ACHN (cell line): ENCODE results near the gene GNPDA1.

Source experiments
- DNase-seq: peaks from one replicate; pipeline ENCODE4 v3.0.0-alpha.2; 2015
- in situ Hi-C: cut with HindIII; loops from 2 replicates; pipeline ENCODE4 v1.10.0; 2017; ENCODE audit warnings: low sequenced_read_pairs, low pct_ligation_motif_present, low pct_unique_long_range_greater_than_20kb

GNPDA1 gene

DNA sequence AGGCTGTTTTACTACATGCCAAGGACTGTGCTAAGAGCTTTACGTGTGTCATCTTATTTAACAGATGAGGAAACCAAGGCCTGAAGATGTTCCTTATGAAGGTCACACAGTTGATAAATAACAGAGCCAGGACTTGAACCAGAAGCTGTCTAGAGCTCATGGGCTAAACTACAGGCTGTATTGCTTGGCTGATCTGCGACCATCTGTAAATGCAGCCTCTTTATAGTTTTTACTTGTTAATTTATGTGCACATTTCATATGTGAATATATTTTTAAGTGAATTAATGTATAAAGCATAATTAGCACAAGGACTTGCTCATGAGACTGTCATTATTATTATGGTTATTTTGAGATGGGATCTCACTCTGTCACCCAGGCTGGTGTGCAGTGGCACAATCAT is 19.3 kb upstream of the GNPDA1 start:
- in situ Hi-C loops = no loop called here
- no peak for DNase-seq

DNA sequence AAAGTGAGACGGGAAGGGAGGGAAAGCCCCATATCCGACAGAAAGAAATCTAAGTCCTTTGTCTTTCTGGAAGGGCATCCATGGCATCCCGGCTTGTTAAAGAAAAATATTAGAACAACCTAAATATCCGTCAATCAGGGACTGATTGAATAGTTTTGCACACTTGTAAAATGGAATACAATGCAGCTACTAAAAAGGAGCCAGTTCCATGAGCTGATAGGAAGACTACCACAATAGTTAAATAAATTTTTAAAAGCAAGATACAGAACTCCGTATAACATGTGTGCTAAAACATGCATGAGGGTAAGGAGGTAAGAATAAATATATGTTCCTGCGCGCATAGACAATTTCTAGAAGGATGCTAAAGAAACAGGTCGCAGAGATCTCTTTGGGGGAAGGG is 12.8 kb upstream of the GNPDA1 start:
- in situ Hi-C loops = no loop called here
- DNase-seq = no peak

DNA sequence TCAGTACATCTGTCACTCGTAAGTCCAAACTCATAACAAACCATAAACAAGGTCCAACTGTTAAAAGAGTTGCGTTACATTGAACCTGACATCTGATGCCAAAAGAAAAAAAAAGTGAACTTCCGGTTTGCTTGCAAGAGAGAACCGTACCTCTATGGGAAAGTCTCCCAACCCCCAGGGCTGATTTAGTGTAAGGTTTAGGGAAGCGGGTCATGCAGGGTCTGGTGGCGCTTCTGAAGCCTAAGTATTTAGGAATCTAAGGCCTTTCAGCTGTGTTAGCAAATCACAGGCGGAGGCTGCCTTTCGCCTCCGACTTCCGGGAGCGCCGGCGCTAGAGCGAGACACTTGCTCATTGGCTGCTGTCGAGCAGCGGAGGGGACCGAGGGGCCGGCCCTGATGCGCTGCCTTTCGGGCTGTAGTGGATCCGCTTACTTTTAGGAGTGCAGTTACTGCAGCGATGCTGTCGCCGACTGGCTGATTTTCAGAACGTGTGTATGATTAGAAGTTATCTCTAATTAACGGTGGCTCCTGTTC is 12.0 kb upstream of the GNPDA1 start:
- in situ Hi-C loops = no loop called here
- peak; percentile 84 for DNase-seq

DNA sequence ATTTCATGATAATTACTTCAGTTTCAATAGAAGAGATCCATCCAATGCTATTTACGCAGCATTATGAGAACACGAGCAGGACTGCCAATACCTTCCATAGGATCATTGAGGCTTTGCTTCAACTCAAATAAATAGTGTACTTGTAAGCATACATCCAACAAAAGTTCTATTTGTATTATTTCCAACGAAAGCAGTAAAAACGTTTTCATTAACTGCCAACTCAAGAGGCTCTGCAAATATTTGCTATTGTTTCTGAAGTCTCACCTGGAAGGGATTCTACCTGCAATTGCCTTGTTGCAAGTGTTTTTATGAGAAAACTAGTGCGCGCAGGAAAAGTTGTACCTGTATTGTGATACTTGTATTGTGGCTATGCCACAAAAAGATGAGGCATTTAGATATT is 11.0 kb upstream of the GNPDA1 start:
- in situ Hi-C loops = no loop called here
- DNase-seq = no peak

DNA sequence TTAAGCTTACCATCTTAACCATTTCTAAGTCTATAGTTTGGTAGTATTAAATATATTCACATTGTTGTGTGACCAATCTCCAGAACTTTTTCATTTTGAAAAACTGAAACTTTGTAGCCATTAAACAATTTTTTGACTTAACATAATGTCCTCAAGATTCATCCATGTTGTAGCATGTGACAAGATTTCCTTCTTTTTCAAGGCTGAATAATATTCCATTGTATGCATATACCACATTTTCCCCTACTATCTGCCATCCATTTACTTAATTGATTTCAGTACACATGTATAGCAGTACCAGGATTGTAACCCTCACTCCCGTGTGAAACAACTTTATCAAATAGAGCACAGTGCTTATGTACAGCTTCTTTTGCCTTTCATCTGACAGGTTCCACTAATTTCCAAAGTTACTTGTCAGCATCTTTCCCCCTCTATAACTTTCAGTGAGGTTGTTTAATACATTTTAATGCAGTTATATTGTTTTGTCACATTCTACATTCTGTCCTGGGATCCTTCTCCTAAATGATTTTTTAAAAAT is 7.4 kb upstream of the GNPDA1 start:
- DNase-seq = no peak
- in situ Hi-C loops = no loop called here

DNA sequence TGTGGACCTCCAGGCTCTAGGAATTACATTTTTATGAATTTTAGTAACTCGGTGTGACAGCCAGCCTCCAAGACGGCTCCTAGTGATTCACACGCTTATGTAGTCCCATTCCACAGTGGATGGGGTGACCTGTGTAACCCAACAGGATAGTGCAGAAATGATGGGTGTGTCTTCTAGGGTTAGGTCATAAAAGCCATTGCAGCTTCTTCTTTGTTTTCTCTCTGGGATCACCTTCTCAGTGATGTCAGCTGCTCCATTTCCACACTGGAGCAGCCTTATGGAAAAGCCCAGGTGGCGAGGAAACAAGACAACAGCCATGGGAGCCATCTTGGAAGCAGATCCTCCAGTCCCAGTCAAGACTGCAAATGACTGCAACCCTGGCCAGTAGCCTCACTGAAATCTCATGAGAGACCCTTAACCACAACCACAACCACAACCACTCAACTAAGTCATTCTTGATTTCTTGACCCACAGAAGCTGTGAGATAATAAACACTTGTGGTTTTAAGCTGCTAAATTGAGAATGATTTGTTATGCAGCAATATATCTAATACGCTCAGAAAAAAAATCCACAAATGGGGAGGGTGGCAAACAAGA is 5.1 kb upstream of the GNPDA1 start:
- no peak for DNase-seq
- in situ Hi-C loops = no loop called here

DNA sequence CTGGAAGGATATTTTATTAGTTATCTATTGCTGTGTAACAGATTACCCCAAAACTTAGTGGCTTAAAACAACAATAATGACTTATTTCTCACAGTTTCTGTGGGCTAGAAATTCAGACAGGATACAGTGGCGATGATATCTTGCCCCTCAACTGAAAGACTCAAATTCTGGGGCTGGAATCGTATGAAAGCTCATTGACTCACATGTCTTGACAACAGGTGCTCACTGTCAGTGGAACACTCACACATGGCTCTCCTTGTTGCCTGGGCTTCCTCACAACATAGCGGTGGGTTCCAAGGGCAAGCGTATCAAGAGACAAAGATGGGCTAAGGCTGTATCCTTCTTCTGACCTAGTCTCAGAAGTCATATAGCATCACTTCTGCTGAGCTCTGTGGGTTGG is 3.7 kb upstream of the GNPDA1 start:
- in situ Hi-C loops = no loop called here
- DNase-seq = no peak

DNA sequence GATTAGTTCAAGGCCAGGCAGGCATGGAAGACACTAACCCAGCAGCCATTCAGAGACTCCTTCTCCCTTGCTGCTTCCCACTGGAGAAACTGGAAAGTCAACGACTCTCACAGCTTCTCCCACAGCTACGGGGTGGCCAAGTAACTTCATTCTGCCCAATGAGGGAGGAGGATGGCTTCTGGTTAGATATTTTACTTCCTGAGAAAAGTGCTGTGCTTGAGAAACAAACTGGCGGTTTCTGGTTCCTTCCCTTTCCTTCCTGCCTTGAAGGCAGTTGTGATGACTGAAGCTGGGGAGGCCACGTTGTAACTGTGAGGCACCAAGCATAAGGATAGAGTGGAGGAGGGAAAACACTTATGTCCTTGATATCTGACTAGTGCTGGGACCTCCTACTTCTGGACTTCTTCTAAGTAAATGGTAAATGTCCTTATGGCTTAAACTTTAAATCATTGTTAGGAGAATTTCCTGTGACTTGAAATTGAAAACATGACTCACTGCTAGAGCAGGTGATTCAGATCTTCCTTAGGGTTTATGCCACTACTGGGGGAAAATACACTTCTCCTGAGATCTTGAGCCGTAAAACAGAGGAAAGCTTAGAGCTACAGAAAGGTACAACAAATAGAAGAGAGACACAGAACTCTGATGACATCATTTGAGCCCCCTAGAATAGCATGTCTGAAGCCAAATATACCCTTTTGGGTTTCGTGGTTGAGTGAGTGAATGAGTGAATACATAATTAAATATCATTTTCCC is 3.1 kb upstream of the GNPDA1 start:
- in situ Hi-C loops = no loop called here
- DNase-seq = peak; percentile 64

DNA sequence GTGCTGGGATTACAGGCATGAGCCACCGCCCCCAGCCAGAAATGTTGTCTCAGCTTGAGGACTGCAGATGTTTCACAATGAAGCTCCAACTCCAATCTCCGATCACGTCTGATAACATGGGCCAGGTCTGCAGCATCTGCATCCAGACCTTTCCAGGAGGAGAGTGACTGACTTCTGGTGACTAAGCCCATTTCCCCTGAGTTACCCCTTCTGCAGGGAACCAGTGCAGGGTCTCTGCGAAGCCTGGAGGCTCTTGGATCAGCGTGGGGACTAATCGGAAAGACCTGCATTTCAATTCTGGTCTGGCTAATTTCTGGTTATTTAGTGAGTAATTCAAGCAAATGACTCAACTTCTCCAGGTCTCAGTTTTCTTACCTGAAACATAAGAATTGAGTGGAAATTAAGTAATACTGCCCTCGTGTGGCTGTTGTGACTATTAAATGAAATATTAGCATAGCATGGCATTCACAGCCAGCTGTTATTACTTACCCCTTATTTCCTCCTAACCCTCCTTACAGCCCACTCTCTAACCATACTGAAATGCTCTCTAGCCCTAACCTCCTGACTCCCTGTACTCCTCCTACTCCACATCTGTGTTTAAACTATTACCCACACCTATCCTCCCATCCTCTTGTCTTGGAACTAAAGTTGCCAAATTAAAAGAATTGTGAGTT is 2.2 kb upstream of the GNPDA1 start:
- in situ Hi-C loops = no loop called here
- DNase-seq = peak; percentile 66

DNA sequence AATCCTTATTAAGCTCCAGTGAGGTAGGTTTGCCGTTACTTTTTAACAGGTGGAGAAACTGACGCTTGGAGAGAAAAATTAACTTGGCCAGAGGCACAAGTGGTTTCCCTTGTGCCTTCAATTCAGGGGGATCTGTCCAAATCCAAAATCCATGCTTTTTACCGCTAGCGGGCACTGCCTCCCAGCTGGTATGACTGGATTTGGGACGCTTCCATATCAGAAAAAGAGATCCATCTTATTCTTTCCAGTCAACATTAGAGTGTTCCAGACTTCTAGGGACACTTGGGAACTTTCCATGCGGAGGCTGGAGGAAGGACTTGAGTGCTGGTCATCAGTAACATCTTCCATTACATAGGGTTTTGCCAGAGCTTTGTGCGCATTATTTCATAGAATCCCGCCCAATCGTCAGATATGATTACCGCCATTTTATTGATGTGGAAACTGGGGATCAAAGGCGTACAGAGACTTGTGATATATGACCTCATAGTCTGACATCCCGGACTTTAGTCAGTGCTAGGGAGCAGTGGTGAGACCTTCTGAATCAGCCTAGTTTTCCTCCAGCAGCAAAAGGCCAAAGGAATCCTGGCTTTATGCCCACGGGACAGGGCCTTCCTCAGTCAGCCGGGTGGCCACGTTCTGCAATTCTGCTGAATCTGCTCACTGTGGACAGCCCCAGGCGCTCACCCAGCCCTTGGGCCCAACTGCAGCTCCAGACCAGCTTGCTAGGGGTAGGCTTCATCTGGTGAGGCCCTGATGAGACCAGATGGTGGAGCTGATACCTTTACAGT is 1.1 kb upstream of the GNPDA1 start:
- DNase-seq = peak; percentile 50
- in situ Hi-C loops = no loop called here

DNA sequence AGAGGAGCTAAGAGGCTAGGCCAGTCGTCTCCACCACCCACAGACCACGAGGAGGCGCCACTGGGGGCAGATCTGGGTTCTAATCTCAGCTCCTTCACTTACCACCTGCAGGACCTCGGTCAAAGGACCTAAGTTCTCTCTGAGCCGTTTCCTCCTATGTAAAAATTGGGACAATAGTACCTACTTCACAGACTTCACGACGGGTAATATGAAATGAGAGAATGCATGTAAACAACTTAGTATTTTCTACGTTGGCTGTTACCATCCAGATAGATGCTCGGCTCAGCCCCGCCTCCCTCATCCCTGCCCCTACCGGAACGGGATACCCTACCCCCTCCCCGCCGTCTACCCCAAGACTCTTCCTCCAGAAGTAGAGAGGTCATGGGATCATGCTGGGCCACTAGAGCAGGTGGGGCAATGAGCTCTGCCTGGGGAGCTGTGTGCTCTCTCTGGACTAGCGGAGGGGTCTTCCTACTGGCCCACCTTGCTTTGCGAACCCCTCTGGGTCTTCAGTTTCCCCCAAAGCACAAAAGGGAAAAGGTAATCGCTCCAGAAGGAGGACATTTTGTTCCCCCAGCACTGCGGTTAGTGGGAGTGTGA is 541 bp downstream of the GNPDA1 start:
- peak; percentile 66 for DNase-seq
- in situ Hi-C loops = no loop called here

DNA sequence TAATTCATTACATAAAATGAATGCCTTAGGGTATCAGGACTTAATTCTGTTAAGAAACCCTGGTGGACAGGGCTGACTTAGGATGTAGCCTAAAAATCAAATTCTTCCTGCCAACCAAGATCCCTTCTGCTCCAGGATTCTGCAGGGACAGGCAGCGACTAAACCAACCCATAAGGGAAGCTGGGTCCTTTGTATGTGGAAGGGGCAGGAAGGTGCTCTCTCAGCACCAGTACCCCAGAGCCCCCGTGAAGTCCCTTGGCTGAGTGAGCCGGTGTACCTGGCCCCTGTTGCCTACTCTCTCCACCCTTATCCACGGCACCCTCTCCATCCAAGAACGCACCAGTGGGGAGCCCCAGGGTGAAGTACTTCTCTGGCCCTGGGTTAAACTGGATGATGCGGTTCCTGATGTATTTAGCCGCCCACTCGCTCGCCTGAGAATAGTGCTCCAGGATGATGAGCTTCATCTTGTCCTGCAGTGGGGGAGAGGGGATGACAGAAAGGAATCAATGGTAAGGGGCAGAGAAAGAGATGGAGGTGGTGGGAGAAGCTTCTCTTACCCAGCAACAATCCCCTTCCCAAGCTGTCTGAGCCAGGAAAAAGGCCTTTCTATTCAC is 1.1 kb downstream of the GNPDA1 start:
- no peak for DNase-seq
- in situ Hi-C loops = no loop called here

DNA sequence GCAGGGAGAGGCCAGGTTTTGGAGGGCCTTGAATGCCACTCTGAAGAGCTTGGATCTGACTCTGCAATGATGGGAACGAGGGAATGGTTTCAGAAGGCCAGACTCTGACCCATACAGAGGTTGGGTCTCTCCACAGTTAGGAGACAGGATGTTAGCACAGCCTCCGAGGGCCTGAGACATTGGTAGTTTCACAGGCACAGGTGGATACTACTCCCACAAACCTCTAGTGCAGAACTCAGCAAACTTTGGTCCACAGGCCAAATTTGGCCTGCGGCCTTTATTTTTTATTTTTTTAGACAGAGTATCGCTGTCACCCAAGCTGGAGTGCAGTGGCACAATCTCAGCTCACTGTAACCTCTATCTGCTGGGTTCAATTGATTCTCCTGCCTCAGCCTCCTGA is 2.9 kb downstream of the GNPDA1 start:
- no peak for DNase-seq
- in situ Hi-C loops = no loop called here

DNA sequence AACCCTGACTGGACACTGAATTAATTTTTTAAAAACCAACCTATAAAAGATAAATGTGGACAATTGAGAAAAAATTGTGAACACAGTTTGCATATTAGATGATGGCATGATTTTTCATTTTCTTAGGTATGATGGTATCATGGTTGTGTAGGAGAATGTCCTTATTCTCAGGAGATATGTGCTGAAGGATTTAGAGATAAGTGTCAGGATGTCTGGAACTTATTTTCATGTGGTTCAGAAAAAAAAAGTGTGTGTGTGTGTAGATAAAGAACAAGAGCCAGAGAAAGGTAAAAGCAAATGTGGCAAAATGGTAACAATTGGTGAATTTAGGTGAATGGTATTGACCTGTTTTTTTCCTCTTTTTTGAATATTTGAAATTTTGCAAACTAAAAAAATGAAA is 4.0 kb downstream of the GNPDA1 start:
- DNase-seq = no peak
- in situ Hi-C loops = no loop called here

DNA sequence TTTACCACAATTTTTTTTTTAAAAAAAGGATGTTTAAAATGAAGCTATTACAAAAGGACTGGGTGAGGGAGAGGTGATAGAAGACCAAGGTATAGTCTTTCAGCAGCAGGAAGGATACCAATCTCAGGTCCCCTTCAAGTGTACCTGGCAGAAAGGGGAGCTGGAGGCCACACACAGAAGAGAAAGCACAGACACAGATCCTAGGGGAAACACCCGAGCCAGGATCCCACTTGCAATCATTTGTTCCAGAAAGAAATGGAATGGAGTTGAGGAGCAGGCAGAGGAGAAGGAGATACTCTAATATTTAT is 5.6 kb downstream of the GNPDA1 start:
- DNase-seq = no peak
- in situ Hi-C loops = no loop called here

DNA sequence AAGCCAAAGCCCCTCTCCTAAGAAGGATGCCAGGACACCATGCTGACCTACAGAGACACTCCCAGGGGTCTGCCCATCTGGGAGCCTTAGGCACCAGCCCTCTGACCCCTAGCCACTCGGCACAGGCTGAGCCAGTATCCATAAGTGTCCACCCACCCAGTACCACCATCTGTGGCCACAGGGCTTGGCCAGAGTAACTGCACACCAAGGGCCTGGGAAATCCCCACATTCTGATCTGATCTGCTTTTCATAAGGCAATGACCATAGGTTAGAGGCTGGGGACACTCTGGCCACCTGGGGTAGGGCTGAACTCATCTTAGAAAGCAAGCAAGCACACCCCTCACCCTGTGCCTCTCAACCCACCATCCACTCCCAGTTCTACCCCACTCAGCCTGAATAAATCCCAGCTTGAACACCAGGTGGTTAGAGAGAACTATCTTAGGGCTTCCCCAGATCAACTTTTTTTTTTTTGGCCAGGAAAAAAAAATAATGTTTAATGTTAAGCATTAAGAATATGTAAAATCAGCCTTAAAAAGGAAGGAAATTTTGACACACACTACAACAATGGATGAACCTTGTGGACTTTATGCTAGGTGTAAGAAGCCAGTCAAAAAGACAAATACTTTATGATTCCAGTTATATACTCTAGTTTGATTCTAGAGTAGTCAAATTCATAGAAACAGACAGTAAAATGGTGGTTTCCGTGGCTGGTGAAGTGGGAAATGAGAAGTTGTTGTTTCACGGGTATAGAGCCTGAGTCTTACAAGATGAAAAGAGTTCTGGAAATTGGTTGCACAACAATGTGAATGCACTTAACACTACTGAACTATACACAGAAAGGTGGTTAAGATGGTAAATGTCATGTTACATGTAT is 6.2 kb downstream of the GNPDA1 start:
- in situ Hi-C loops = no loop called here
- no peak for DNase-seq

DNA sequence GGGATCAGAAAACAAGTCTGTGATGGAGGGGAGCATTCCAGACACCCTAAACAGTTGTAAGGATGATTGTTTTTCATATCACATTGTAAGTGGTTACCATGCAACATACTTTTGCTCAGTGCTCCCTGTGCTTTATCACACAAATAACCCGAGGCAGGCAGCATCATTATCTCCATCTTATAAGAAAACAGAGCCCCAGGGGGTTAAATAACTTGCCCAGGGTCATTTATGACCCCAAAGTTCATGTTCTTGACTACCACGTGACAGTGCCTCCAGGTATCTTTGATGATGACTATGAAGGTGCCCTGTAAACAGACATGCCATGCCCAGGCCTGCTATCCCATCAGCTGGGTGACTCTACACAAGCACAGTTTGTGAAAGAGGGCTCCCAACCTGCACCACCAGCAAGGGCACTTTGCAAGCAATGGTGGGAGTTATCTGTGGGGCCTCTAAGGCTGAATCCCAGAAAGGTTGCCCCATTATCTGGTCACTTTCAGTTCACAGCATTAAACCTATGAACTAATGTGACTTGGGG is 9.5 kb downstream of the GNPDA1 start:
- in situ Hi-C loops = no loop called here
- no peak for DNase-seq
